Panc1 (cell line): ENCODE results near the gene CDK5. TPM values are rescaled to one million over a fixed set of nuclear protein-coding genes. Genes with fewer than 3 reads are reported as not detected.
"Not testable (repeated sequence)": the region's sequence is repeated elsewhere in the genome, so short reads cannot be mapped to it uniquely, and the experiment has no call there.

Experiments
- ATAC-seq: fragments of 200-7000 bp; cut with Tn5 transposase; 2 replicates; pipeline ENCODE4 v1.9.1; 2020; ENCODE audit warnings: mild to moderate bottlenecking, moderate library complexity
- BruUV-seq: library from RNA; stranded (reverse); fragments of 400-500 nt; replicated peaks from 2 replicates; lab custom pipeline; 2021; lab: Mats Ljungman, UMichigan
- CTCF ChIA-PET: fragments of 300-600 bp; sonication (Branson Sonifier 250); formaldehyde crosslinking; loops from one replicate; lab custom pipeline; 2022; ENCODE audit warnings: antibody characterized with exemption; lab: Charles Lee
- POLR2A ChIA-PET: fragments of 300-600 bp; sonication (Branson Sonifier 250); formaldehyde crosslinking; loops from one replicate; lab custom pipeline; 2022; ENCODE audit warnings: antibody characterized with exemption; lab: Charles Lee
- DNase-seq: peaks from one replicate; pipeline ENCODE4 v3.0.0-alpha.2; 2010; ENCODE audit warnings: low read depth, low spot score
- H3K27ac ChIP-seq: 2 replicates; pipeline ENCODE4 v1.5.1; 2011; ENCODE audit warnings: mild to moderate bottlenecking, low read length, inconsistent platforms
- H3K27me3 ChIP-seq: fragments of 200-500 bp; sonication (Bioruptor generic); 2 replicates; pipeline ENCODE4 v1.6.0; 2014; ENCODE audit warnings: low read length, inconsistent platforms; ENCODE audit not compliant: control insufficient read depth, insufficient read depth
- H3K36me3 ChIP-seq: fragments of 200-500 bp; sonication (Bioruptor generic); 2 replicates; pipeline ENCODE4 v1.5.1; 2014; ENCODE audit warnings: inconsistent platforms, mild to moderate bottlenecking, low read length, moderate library complexity; ENCODE audit not compliant: control insufficient read depth, insufficient read depth
- H3K4me1 ChIP-seq: 2 replicates; pipeline ENCODE4 v1.5.1; 2011; ENCODE audit warnings: inconsistent platforms, mild to moderate bottlenecking, low read length, moderate library complexity; ENCODE audit not compliant: control insufficient read depth, insufficient read depth
- H3K4me3 ChIP-seq, 2 experiments: 2 replicates each; pipeline ENCODE4 v1.5.1; 2011 to 2012; ENCODE audit warnings: low read depth in 2 of 2, low read length in 2 of 2, mild to moderate bottlenecking in 2 of 2, inconsistent platforms in 1 of 2, moderate library complexity in 1 of 2
- H3K9me3 ChIP-seq: fragments of 200-500 bp; sonication (Bioruptor generic); 2 replicates; pipeline ENCODE4 v1.5.1; 2014; ENCODE audit warnings: low read depth, mild to moderate bottlenecking, inconsistent platforms, low read length, moderate library complexity; ENCODE audit not compliant: control insufficient read depth, insufficient read depth
- CTCF ChIP-seq: fragments of 450-650 bp; IDR thresholded peaks from 2 replicates; pipeline ENCODE4 v1.5.1; 2017; ENCODE audit warnings: mild to moderate bottlenecking
- POLR2AphosphoS5 ChIP-seq: IDR thresholded peaks from 2 replicates; pipeline ENCODE4 v1.6.1; 2012; ENCODE audit warnings: mild to moderate bottlenecking, low read depth, low read length, moderate library complexity
- REST ChIP-seq, 2 experiments: IDR thresholded peaks; 2 replicates each; pipeline ENCODE4 v1.6.1; 2011 to 2012; ENCODE audit warnings: low read depth in 2 of 2, control low read depth in 1 of 2, low read length in 1 of 2, mild to moderate bottlenecking in 1 of 2, moderate library complexity in 1 of 2; ENCODE audit not compliant: insufficient read depth in 1 of 2
- SIN3A ChIP-seq: IDR thresholded peaks from 2 replicates; pipeline ENCODE4 v1.6.1; 2012; ENCODE audit warnings: low read depth, mild to moderate bottlenecking, low read length, moderate library complexity, borderline replicate concordance; ENCODE audit not compliant: insufficient read depth
- TCF7L2 ChIP-seq: IDR thresholded peaks from 2 replicates; pipeline ENCODE4 v1.6.1; 2011; ENCODE audit warnings: mild to moderate bottlenecking, low read depth, low read length, inconsistent platforms
- in situ Hi-C: cut with HindIII; loops from 2 replicates; pipeline ENCODE4 v1.10.0; 2016; ENCODE audit warnings: low sequenced_read_pairs, low pct_unique_long_range_greater_than_20kb
- intact Hi-C: fragments of 100-400 bp; cut with micrococcal nuclease; formaldehyde crosslinking; loops from one replicate; pipeline ENCODE4 v1.10.0; 2022; ENCODE audit not compliant: unreplicated experiment
- total RNA-seq: library from RNA; stranded (reverse); gene quantifications from one replicate; pipeline ENCODE4 v1.2.1, GENCODE V29; 2021; ENCODE audit not compliant: unreplicated experiment

CDK5 gene
- total RNA-seq, 1 experiment from 2014 or later: 25.6 TPM

GRCh38 chr7:151028131-151028947 is 29.4 kb downstream of the CDK5 start, which contains the start of gene ABCB8:
TSS of gene ABCB8 (plus strand) at chr7:151028450. CDS start at chr7:151028516, 66 bp downstream.
- POLR2A ChIA-PET: interaction anchor here (0.6 to 1.0 kb wide), 4 partner anchors 9 to 71 kb away, joined by 3 to 10 read pairs (median 6); no protein-coding TSS in a partner anchor
- H3K9me3 ChIP-seq: no peaks in the 10 kb centered on the region
- intact Hi-C loops: no loop called here
- in situ Hi-C loops: no loop called here
- H3K4me1 ChIP-seq: no peaks in the 10 kb centered on the region; the same call in none of the 2 replicates
- H3K36me3 ChIP-seq: no peaks in the 10 kb centered on the region
- H3K27ac ChIP-seq: peak within 1 kb of the TSS; percentile 90
- H3K27me3 ChIP-seq: no peaks in the 10 kb centered on the region
- ATAC-seq (peak; percentile 96), DNase-seq (peak; percentile 100)
- TF ChIP-seq SIN3A (peak; percentile 38; the same call in 1 of the 2 replicates), TCF7L2 (0 out of 2 replicates have a peak, but pooled peaks have one; percentile 22), CTCF (peak; percentile 78; the same call in 1 of the 2 replicates), REST (IDR thresholded peaks at IDR 0.05; ENCODE audit: insufficient read depth in 1 of 2, low read depth in 2 of 2, low read length in 1 of 2) (no peak), POLR2AphosphoS5 (peak; percentile 75)
- TSS peak; percentile 88 for BruUV-seq
- H3K4me3 ChIP-seq: peak within 1 kb of the TSS; percentile 73 to 79
- CTCF ChIA-PET: interaction anchor here (0.5 to 1.5 kb wide), 9 partner anchors 9 to 85 kb away, joined by 3 to 9 read pairs (median 4); no protein-coding TSS in a partner anchor

DNA sequence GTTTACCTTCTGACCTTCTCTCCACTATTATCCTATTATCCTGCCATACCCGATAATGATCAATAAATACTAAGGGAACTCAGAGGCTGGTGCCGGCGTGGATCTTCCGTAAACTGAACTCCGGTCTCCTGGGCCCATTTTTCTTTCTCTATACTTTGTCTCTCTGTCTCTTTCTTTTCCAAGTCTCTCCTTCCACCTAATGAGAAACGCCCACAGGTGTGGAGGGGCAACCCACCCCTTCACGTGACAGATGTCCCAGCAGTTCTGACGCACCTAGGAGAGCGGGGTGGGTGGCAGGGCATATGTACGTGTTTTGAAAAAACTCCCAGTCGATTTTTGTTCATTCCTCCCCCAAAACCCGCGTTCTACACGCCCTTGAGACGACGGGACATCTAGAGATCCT is 30.0 kb downstream of the CDK5 start:
- H3K36me3 ChIP-seq, intact Hi-C loops, H3K27me3 ChIP-seq, DNase-seq, ATAC-seq, H3K9me3 ChIP-seq, H3K4me1 ChIP-seq, BruUV-seq, in situ Hi-C loops: not testable (repeated sequence)
- CTCF ChIA-PET: interaction anchor here (0.6 to 1.5 kb wide), 6 partner anchors 9 to 83 kb away, joined by 3 to 9 read pairs (median 4); no protein-coding TSS in a partner anchor
- POLR2A ChIA-PET: interaction anchor here (0.6 to 1.0 kb wide), 3 partner anchors 8 to 35 kb away, joined by 3 to 7 read pairs (median 4); no protein-coding TSS in a partner anchor
- Histone ChIP-seq H3K4me3 (peak overlapping the region; percentile 73 to 79), H3K27ac (peak overlapping the region; percentile 60)

DNA sequence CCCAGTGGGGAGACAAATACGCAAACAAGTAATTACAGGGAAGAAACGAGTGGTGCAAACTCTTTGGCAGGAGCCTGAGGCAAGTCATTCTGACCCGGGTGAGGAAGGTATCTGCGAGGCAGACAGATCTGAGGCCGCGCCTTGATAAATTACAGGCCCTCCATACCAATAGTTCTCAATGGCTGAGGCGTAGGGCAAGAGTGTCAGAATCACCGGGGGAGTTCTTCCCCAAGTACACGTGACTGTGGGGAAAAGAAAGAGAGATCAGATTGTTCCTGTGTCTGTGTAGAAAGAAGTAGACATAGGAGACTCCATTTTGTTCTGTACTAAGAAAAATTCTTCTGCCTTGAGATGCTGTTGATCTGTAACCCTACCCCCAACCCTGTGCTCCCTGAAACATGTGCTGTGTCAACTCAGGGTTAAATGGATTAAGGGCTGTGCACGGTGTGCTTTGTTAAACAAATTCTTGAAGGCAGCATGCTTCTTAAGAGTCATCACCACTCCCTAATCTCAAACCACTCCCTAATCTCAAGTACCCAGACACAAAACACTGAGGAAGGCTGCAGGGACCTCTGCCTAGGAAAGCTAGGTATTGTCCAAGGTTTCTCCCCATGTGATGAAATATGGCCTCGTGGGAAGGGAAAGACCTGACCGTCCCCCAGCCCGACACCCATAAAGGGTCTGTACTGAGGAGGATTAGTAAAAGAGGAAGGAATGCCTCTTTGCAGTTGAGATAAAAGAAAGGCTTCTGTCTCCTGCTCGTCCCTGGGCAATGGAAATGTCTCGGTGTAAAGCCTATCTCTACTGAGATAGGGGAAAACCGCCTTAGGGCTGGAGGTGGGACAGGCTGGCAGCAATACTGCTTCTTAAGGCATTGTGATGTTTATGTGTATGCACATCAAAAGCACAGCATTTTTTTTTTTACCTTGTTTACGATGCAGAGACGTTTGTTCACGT is 30.6 kb downstream of the CDK5 start:
- ATAC-seq, POLR2A ChIA-PET, intact Hi-C loops, DNase-seq, H3K27me3 ChIP-seq, H3K4me1 ChIP-seq, H3K9me3 ChIP-seq, H3K36me3 ChIP-seq, in situ Hi-C loops, BruUV-seq: not testable (repeated sequence)
- Histone ChIP-seq H3K4me3 (peak overlapping the region; percentile 73 to 79; a peak in 3 of 4 replicates), H3K27ac (peak overlapping the region; percentile 60)
- CTCF ChIA-PET: interaction anchor here (1.1 to 1.5 kb wide), 3 partner anchors 9 to 84 kb away, joined by 3 to 7 read pairs (median 5); no protein-coding TSS in a partner anchor
